ENCODE measurements around the gene C6orf52. TPM values are rescaled to one million over a fixed set of nuclear protein-coding genes. Genes with fewer than 3 reads are reported as not detected.

Gene C6orf52
- total RNA-seq, 1 donor from 2014 or later = not detected

DNA sequence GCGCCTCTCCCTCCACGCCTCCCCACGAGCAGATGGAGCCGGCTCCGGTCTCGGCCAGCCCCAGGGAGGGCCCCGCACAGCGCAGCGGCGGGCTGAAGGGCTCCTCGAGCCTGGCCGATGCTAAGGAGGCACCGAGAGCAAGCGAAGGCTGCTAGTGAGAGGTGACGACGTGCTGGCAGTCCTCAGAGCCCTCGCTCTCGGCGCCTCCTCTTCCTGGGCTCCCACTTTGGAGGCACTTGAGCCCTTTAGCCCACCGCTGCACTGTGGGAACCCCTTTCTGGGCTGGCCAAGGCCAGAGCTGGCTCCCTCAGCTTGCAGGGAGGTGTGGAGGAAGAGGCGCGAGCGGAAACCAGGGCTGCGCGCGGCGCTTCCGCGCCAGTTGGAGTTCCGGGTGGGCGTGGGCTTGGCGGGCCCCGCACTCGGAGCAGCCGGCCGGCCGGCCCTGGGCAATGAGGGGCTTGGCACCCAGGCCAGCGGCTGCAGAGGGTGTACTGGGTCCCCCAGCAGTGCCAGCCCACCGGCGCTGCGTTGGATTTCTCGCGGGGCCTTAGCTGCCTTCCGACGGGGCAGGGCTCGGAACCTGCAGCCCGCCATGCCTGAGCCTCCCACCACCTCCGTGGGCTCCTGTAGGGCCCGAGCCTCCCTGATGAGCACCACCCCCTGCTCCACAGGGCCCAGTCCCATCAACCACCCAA lies 26.0 kb upstream of the C6orf52 start:
- DNase-seq (peak; percentile 80), ATAC-seq (peak; percentile 38)
- no peaks in the 10 kb centered on the region for H3K9me3 ChIP-seq
- intact Hi-C loops (cut with DNase I) = no loop called here
- TF ChIP-seq CTCF (IDR thresholded peaks at IDR 0.05) = no peak
- H3K4me1 ChIP-seq = peaks cover 15% of the 10 kb centered on the region
- peak overlapping the region; percentile 88 for H3K27ac ChIP-seq
- no peaks in the 10 kb centered on the region for H3K27me3 ChIP-seq
- H3K4me3 ChIP-seq = peak overlapping the region; percentile 64
- H3K36me3 ChIP-seq = peaks cover 7% of the 10 kb centered on the region

- Histone ChIP-seq H3K9me3 (no peaks in the 10 kb centered on the region), H3K27ac (peak overlapping the region; percentile 88), H3K36me3 (peaks cover 2% of the 10 kb centered on the region), H3K27me3 (no peaks in the 10 kb centered on the region), H3K4me1 (peaks cover 15% of the 10 kb centered on the region), H3K4me3 (peak overlapping the region; percentile 64)
- intact Hi-C loops (cut with DNase I) = no loop called here
- ATAC-seq = no peak
- DNase-seq = peak; percentile 64
- no peak for TF ChIP-seq CTCF (IDR thresholded peaks at IDR 0.05)
These were observed 25.5 kb upstream of the C6orf52 start for GRCh38 chr6:10719964-10720264.

DNA sequence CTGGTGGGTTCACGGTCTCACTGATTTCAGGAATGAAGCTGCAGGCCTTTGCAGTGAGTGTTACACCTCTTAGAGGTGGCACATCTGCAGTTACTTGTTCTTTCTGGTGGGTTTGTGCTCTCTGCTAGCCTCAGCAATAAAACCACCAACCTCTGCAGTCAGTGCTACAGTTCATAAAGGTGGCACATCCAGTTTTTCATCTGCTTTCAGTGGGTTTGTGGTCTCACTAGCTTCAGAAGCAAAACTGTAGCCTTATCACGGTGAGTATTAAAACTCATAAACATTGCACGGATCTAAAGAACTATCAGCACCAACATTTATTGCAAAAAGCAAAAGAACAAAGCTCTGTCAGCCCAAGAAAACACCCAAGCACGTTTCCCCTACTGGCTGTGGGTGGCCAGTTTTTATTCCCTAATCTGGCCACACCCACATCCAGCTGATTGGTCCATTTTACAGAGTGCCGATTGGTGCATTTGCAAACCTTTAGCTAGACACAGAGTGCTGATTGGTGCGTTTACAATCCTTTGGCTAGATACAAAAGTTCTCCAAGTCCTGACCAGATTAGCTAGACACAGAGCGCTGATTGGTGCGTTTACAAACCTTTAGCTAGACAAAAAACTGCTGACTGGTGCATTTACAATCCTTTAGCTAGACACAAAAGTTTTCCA lies 25.0 kb upstream of the C6orf52 start:
- H3K4me1 ChIP-seq = peaks cover 10% of the 10 kb centered on the region
- ATAC-seq = no peak
- H3K27ac ChIP-seq = peak overlapping the region; percentile 88
- no peaks in the 10 kb centered on the region for H3K36me3 ChIP-seq
- no peak for DNase-seq
- no peaks in the 10 kb centered on the region for H3K27me3 ChIP-seq
- H3K9me3 ChIP-seq = no peaks in the 10 kb centered on the region
- peak overlapping the region; percentile 64 for H3K4me3 ChIP-seq
- no peak for TF ChIP-seq CTCF (IDR thresholded peaks at IDR 0.05)
- intact Hi-C loops (cut with DNase I) = no loop called here

GRCh38 chr6:10713962-10714361 lies 19.5 kb upstream of the C6orf52 start:
- Histone ChIP-seq H3K27ac (no peak overlapping the region), H3K4me1 (no peaks in the 10 kb centered on the region), H3K27me3 (no peaks in the 10 kb centered on the region), H3K9me3 (no peaks in the 10 kb centered on the region), H3K36me3 (peaks cover 17% of the 10 kb centered on the region), H3K4me3 (no peak overlapping the region)
- no peak for TF ChIP-seq CTCF (IDR thresholded peaks at IDR 0.05)
- ATAC-seq (no peak), DNase-seq (no peak)
- intact Hi-C loops (cut with DNase I) = no loop called here

- Histone ChIP-seq H3K27me3 (no peaks in the 10 kb centered on the region), H3K4me1 (peaks cover 22% of the 10 kb centered on the region), H3K4me3 (no peak overlapping the region), H3K9me3 (no peaks in the 10 kb centered on the region), H3K36me3 (peaks cover 42% of the 10 kb centered on the region), H3K27ac (no peak overlapping the region)
- intact Hi-C loops (cut with DNase I) = no loop called here
- DNase-seq (no peak), ATAC-seq (no peak)
- no peak for TF ChIP-seq CTCF (IDR thresholded peaks at IDR 0.05)
These were observed 2.2 kb upstream of the C6orf52 start for GRCh38 chr6:10696655-10697054.
